ENCODE data around the gene ACOX3. TPM values are rescaled to one million over a fixed set of nuclear protein-coding genes. Genes with fewer than 3 reads are reported as not detected.

The ACOX3 gene
- polyA plus RNA-seq, 1 donor, result 15.2 TPM

- no peak for DNase-seq
These were observed 26.5 kb upstream of the ACOX3 start for GRCh38 chr4:8467016-8467415.

DNA sequence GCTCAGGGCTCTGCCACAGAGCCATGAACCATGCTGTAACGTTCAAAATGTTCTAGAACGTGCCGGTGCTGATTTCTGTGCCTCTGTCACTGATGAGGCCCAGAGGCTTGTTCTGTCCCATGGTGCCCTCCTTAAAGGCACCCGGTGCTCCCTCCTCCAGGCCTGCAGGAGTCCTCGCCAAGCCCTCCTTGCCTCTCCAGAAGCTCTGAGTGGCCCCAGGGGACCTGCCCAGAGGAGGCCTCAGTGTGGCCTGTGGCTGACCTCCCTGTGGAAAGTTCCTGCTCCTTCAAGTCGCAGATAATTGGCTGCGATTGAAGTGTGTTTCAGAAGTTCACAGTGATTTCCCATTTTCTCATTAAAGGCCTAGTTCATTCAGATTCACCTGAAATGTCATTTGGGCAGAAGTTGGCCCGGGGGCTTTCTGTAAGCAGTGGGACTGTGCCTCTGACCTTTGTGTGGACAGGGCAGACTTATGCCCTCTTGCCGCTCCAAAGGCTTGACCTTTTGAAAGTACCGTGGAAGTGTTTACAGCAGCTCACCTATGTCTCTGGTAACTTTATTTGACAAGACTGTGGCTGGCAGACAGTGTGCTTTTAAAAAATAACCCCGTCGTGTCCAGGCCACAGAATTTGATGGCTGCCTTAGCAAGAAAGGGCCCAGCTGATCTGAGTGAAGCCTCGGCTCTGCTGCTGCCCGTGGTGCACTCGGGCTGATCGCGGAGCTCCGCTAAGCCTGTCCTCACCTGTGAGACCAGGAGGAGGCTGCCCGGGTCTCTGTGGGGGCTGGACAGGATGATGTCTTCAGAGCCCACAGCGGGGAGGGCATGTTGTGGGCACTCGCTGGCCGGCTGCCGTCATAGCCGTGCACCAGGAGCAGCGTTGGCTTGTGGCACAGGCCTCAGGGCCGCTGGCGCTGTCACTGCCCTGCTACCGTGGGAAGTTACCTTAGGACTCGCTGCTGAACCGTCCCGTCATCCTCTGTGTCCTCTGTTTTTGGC, 25.4 kb upstream of the ACOX3 start:
- no peak for DNase-seq

- no peak for DNase-seq
These were observed 23.9 kb upstream of the ACOX3 start for GRCh38 chr4:8464381-8464780.

GRCh38 chr4:8463811-8464210, 23.3 kb upstream of the ACOX3 start:
- DNase-seq, result no peak

DNA sequence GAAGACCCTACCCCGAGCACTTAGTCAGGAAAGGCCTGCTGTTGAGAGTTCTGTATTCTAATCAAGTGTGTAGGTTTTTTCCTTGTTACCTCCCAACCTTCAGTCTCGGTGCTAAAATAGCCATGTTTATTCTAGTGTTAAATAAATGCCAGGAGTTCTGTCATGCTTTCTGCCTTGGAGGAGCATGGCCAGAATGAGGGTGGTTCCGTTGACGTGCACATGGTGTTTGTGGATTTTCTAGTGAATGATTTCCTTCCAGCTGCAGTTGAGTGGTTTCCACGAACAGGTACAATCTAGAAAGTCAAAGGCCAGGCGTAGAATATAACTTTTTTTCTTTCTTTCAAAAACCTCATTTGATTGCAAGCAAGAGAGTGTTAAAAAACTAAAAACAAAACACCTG, 21.1 kb upstream of the ACOX3 start:
- DNase-seq, result no peak

- DNase-seq, result no peak
These were observed 20.6 kb upstream of the ACOX3 start for GRCh38 chr4:8461086-8461485.

DNA sequence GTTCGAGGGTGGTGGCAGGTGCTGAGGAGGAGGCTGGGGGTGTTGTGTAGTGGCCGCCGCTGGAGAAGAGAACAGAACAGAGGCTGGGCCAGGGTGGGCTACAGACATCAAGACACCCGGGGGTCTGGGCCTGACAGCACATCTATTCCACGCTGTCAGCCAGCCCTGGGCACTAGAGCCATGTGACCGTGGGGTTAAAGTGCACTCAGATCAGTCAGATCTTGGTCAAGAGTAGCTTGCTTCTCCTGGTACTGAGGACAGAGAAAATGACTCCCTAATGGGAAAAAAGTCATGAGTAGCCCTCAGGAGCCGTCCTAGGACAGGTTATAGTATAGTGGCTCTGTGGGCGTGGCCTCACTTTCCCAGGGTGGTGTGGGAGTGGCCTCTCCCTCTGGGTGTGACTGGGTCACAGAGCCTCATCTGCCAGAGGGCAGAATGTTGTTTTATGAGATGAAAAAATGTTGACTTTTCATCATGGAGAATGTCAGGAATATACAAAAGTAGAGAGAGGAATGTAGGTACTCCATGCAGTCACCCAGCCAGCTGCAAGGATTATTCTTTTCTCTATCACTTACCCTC, 19.4 kb upstream of the ACOX3 start:
- DNase-seq, result no peak

- no peak for DNase-seq
These were observed 17.2 kb upstream of the ACOX3 start for GRCh38 chr4:8457646-8458252.

DNA sequence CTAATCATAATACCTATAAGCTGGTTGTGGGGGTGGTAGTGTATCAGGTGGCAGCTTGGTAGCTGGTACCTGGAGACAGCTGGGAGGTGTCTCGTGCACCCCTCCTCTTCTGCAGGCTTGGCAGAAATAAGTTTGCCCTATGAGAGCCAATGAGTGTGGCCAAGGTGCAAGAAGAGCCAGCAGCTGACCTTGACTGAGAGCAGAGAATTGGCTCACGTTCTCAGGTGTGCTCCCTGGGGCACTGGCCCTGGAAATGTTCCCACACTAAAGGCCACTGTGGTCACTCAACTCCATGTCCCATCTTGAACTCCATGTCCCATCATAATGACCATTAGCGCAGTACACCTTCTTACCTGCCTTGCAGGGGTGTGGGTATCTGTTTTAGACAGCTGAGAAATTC, 13.4 kb upstream of the ACOX3 start:
- no peak for DNase-seq

- no peak for DNase-seq
These were observed 11.1 kb upstream of the ACOX3 start for GRCh38 chr4:8451440-8452182.

GRCh38 chr4:8446122-8446521, 5.6 kb upstream of the ACOX3 start:
- DNase-seq, result no peak

DNA sequence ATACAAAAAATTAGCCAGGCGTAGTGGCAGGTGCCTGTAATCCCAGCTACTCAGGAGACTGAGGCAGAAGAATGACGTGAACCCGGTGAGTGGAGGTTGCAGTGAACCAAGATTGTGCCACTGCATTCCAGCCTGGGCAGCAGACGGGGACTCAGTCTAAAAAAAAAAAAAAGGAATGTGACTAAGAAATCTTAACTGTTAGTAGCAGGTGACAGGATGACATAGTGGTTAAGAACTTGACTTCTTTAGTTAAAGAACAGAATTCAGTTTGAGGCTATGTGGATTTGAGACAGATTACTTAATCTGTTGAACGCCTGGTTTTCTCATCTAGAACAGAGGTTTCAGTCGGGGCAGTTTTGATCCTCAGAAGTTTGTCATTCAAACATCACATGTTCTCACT, 3.3 kb upstream of the ACOX3 start:
- DNase-seq, result no peak

GRCh38 chr4:8442596-8443358, 2.3 kb upstream of the ACOX3 start:
- DNase-seq, result no peak

GRCh38 chr4:8441499-8442091, 1.1 kb upstream of the ACOX3 start:
- DNase-seq, result no peak

DNA sequence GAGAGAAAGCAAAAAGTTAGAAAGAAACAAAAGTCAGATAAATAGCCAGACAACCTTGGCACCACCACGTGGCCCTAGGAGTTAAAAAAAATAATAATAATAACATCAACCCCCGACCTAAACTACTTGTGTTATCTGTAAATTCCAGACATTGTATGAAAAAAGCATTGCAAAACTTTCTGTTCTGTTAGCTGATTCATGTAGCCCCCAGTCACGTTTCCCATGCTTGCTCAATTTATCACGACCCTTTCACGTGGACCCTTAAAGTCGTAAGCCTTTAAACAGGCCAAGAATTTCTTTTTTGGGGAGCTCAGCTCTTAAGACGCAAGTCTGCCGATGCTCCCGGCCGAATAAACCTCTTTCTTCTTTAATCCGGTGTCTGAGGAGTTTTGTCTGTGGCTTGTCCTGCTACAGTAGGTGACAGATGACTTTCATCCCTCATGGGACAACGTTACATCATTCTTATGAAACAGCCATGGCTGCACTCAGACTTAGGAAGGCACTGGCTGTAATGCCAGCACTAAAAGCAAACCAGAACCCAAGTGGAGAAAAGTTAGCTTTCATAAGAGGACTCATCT, 520 bp downstream of the ACOX3 start:
- no peak for DNase-seq

GRCh38 chr4:8439168-8439567, 1.4 kb downstream of the ACOX3 start:
- no peak for DNase-seq

DNA sequence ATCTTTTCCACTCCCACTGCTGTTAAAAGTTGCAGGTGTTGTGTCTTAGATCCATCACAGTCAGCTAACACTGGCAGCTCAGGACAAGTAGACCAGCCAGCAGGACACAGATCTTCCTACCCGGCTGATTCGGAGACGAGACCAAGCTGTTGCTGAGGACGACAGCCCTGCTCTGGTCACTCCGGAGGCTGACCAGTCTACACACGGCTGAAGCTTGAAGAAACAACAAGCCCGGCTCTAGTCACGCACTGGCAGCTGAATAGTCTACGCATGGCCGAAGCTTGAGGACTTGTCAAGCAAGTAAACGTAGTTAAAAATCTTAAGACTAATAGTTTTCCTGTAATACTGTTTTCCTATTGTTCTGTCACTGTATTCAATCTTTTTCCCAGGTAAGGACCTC, 1.8 kb downstream of the ACOX3 start:
- DNase-seq, result no peak

DNA sequence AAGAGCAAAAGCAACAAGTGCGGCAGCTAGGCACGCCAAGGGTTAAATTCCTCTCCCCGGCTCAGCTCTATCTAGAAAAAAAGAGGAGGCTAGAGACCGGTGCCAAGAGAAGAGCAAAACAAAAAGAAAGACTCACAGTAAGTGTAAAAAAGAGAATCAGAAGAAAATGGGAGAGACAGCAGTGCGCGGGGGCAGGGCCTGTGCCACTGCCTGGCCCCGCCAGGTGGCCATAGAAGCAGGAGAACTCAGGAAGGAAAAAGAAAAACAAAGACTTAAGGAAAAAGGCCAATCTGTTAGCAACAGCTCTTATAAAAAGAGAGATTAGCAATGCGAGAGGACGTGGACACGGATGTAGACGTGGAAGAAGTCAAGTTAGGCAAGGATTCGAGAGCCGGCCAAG, 3.2 kb downstream of the ACOX3 start:
- DNase-seq, result no peak

DNA sequence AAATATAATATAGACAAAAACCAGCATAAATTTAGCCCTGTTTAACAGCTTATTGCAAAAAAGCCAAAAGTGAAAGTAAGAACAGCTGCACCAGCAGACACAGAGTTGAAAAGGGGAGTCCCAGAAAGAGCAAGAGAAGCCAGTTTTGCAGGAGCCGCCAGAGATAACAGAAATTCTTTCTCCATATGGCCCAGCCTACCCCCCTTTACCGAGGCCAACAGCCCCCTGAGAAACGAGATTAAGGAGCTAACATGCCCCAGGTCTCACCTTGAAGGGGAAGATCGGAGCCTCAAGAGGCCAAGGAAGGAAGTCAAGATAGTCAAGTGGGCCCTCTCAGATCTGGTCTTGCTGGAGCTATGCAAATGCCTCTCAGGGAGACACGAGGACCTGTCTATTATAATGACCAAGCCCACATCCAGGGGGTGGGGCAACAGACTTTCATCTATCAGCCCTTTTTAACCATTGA, 4.8 kb downstream of the ACOX3 start:
- no peak for DNase-seq

DNA sequence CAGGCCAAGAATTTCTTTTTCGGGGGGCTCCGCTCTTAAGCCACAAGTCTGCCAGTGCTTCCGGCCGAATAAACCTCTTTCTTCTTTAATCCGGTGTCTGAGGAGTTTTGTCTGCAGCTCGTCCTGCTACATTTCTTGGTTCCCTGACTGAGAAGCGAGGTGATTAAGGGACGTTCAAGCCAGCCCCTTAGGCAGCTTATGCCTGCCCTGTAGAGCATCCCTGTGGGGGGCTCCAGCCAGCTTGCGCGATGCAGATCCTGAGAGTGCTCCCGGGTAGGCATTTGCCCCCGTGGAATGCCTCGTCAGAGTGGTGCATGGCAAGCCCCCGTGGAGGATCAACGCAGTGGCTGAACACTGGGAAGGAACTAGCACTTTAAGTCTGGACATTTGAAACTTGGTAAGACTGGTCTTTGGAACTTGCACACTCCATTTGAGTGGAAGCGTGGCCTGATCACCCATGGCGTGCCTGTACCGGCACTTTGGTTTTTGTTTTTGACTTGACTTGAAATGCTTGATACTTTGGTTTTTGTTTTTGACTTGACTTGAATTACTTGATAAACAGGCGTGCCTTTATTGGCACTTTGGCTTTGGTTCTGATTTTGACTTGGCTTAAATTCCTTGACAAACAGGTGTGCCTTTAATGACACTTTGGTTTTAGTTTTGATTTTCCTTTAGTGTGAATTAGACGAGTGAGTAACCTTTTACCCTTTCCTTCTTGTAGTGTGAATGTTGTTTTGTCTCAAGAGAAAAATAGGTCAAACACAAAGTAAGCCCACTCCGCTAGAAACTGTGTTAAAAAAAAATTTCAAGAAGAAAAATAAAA, 6.1 kb downstream of the ACOX3 start:
- DNase-seq, result no peak
